Natural killer cell (primary cell): ENCODE results near the gene NRXN3. TPM values are rescaled to one million over a fixed set of nuclear protein-coding genes. Genes with fewer than 3 reads are reported as not detected.

Experiments used
- ATAC-seq, 3 donors: fragments of 150-1000 bp in 2 of 3; fragments of 200-7000 bp in 1 of 3; cut with Tn5 transposase; 1 replicate in 1 of 3; 2 replicates in 2 of 3; pipeline ENCODE4 v1.10.0; 2021; ENCODE audit warnings: mild to moderate bottlenecking in 2 of 3, moderate library complexity in 2 of 3
- DNase-seq, 2 donors: peaks; one replicate each; pipeline versions ENCODE4 v3.0.0 to v3.0.0-alpha.2; 2013 to 2021; ENCODE audit warnings: mixed read lengths in 1 of 2
- H3K27ac ChIP-seq: one replicate; pipeline ENCODE4 v1.5.1; 2013; ENCODE audit warnings: mild to moderate bottlenecking, low read length
- H3K27me3 ChIP-seq: one replicate; pipeline ENCODE4 v1.6.1; 2013; ENCODE audit warnings: low read length; ENCODE audit not compliant: control insufficient read depth, insufficient read depth
- H3K36me3 ChIP-seq: one replicate; pipeline ENCODE4 v1.6.1; 2013; ENCODE audit warnings: low read length; ENCODE audit not compliant: control insufficient read depth, insufficient read depth
- H3K4me1 ChIP-seq: one replicate; pipeline ENCODE4 v1.6.1; 2013; ENCODE audit warnings: low read length; ENCODE audit not compliant: control insufficient read depth, insufficient read depth
- H3K4me3 ChIP-seq: one replicate; pipeline ENCODE4 v1.5.1; 2013; ENCODE audit warnings: low read length
- H3K9me3 ChIP-seq: one replicate; pipeline ENCODE4 v1.6.1; 2013; ENCODE audit warnings: low read length; ENCODE audit not compliant: control insufficient read depth, insufficient read depth
- H3K27ac Mint-ChIP-seq, 2 donors: one replicate each; pipeline ENCODE4 v1.8.0; 2022; ENCODE audit warnings: mild to moderate bottlenecking in 2 of 2, mixed read lengths in 2 of 2, moderate library complexity in 1 of 2
- H3K27me3 Mint-ChIP-seq, 2 donors: one replicate each; pipeline ENCODE4 v1.8.0; 2022; ENCODE audit warnings: low read depth in 2 of 2, mixed read lengths in 2 of 2
- H3K36me3 Mint-ChIP-seq: one replicate; pipeline ENCODE4 v1.8.0; 2022; ENCODE audit warnings: mixed read lengths
- H3K4me1 Mint-ChIP-seq, 2 donors: one replicate each; pipeline ENCODE4 v1.8.0; 2022; ENCODE audit warnings: mixed read lengths in 2 of 2
- H3K4me3 Mint-ChIP-seq: one replicate; pipeline ENCODE4 v1.8.0; 2022; ENCODE audit warnings: mild to moderate bottlenecking, moderate library complexity, mixed read lengths
- H3K9me3 Mint-ChIP-seq, 2 donors: one replicate each; pipeline ENCODE4 v1.8.0; 2022; ENCODE audit warnings: mixed read lengths in 2 of 2
- WGBS: methylation state at CpG from one replicate; pipeline ENCODE4 v1.1.7; 2013; ENCODE audit warnings: missing lambda C conversion rate; ENCODE audit not compliant: insufficient coverage; 5-methylcytosine and 5-hydroxymethylcytosine counted together
- intact Hi-C: fragments of 100-400 bp; cut with micrococcal nuclease; formaldehyde crosslinking; loops from one replicate; pipeline ENCODE4 v1.14.2; 2022
- total RNA-seq, 4 donors: library from RNA; stranded (reverse); fragments of 120-200 nt in 1 of 4; gene quantifications; one replicate each; pipeline versions ENCODE4 v1.2.3 to v1.2.4, GENCODE V29; 2013 to 2022
- TF ChIP-seq, protein P1 (sequence below): fragments of 200-600 bp; IDR thresholded peaks from one replicate; pipeline ENCODE4 v1.8.0; 2022; ENCODE audit warnings: antibody characterized with exemption

The NRXN3 gene
- total RNA-seq, 3 donors from 2014 or later (not counting 1 experiment from before 2014, with no cell fraction given), result not detected

DNA sequence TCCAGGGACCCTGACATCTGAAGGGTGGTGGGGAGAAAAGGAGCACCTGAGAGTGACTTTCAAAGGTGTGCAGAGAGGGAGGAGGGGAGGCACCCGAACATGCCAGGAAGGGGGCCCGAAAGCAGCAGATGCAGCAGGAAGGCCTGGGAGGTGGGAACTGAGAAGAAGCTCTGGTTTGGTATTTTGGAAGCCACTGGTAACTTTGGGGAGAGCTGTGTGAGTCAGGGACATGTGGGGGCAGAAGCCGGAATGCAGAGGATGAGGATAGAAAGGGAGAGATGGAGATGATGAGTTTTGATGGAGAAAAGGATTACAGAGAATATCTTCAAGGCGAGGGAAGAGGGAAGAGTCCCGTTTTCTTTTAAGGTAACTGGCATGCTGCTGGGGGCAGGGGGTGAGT, 50.1 kb downstream of the NRXN3 start:
- Mint-ChIP-seq H3K9me3 (no peaks in the 10 kb centered on the region), H3K4me1 (no peaks in the 10 kb centered on the region), H3K4me3 (no peak overlapping the region), H3K27ac (no peak overlapping the region), H3K36me3 (no peaks in the 10 kb centered on the region), H3K27me3 (no peaks in the 10 kb centered on the region)
- ATAC-seq (no peak), DNase-seq (no peak)
- intact Hi-C loops, result no loop called here
- Histone ChIP-seq H3K27me3 (no peaks in the 10 kb centered on the region), H3K27ac (no peak overlapping the region), H3K9me3 (no peaks in the 10 kb centered on the region), H3K36me3 (no peaks in the 10 kb centered on the region), H3K4me1 (no peaks in the 10 kb centered on the region), H3K4me3 (no peak overlapping the region)
- TF ChIP-seq, protein P1, sequence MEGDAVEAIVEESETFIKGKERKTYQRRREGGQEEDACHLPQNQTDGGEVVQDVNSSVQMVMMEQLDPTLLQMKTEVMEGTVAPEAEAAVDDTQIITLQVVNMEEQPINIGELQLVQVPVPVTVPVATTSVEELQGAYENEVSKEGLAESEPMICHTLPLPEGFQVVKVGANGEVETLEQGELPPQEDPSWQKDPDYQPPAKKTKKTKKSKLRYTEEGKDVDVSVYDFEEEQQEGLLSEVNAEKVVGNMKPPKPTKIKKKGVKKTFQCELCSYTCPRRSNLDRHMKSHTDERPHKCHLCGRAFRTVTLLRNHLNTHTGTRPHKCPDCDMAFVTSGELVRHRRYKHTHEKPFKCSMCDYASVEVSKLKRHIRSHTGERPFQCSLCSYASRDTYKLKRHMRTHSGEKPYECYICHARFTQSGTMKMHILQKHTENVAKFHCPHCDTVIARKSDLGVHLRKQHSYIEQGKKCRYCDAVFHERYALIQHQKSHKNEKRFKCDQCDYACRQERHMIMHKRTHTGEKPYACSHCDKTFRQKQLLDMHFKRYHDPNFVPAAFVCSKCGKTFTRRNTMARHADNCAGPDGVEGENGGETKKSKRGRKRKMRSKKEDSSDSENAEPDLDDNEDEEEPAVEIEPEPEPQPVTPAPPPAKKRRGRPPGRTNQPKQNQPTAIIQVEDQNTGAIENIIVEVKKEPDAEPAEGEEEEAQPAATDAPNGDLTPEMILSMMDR, result no peak
- 84% methylated on average over 5 of the region's 5 CpGs for WGBS

DNA sequence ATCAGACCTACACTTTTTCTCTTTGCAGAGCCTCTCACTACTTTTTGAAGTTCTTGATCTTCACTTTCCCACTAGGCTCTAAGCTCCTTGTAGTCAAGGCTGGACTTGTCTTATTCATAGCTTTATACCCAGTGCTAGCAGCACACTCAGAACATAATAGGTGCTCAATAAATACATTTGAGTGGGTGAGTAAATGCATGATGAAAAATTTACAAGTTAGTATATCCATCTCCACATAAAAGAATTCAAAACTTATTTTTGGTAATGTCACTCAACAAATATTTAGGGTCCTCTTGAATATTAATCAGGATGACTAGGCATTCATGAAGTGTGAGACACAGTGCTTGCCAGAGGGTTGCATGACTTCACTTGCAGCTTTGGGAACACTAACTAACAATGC, 52.6 kb downstream of the NRXN3 start:
- H3K27ac Mint-ChIP-seq, result no peak overlapping the region

DNA sequence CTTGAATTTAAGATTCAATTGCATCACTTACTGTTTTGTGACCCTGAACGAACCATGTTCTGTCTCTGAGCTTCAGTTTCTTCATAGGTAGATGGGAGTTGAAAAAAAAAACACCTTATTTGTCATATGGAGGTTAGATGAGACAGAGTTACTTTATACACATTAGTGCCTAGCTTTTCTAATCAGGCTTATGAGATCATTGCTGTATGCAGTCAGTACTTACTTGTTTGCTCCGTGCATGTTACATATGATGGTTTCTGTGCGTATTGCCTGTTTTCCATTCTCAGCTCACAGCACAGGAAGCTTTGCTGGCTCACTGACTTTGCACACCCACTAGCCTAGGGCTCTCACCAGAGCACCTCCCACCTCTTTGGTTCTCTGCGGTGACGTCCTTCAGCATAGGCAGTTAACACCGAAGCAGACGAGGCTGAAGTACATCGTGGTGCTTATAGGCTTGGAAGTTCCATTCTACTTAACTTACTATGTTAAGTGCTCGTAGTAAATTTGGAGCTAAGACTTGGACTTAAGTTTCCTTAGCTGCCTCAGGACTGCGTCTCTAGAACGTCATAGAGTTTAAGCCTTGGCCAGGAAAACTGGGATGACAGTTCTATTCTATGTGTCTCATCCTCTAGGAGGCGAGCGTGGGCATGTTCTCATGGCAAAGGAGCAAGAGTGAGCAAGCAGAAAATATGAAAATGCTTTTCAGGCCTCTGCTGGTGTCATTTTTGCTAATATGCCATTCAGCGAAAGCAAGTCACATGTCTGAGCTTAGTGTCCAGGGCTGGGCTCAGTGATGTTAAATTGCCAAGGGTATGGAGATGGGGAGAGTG, 57.3 kb downstream of the NRXN3 start:
- Mint-ChIP-seq H3K9me3 (peaks cover 2 to 3% of the 10 kb centered on the region in 2 donors), H3K4me1 (no peaks in the 10 kb centered on the region), H3K27ac (no peak overlapping the region), H3K36me3 (no peaks in the 10 kb centered on the region), H3K27me3 (peaks cover 6 to 8% of the 10 kb centered on the region in 2 donors), H3K4me3 (no peak overlapping the region)
- Histone ChIP-seq H3K27ac (no peak overlapping the region), H3K4me1 (no peaks in the 10 kb centered on the region), H3K9me3 (no peaks in the 10 kb centered on the region), H3K36me3 (no peaks in the 10 kb centered on the region), H3K4me3 (no peak overlapping the region), H3K27me3 (no peaks in the 10 kb centered on the region)
- intact Hi-C loops, result no loop called here
- DNase-seq (no peak), ATAC-seq (no peak)
- TF ChIP-seq, protein P1, result no peak
- 80% methylated on average over 14 of the region's 14 CpGs for WGBS

More for the DNA sequence above, 52.6 kb downstream of the NRXN3 start:
- intact Hi-C loops, result no loop called here
- H3K27ac ChIP-seq, result no peak overlapping the region
- H3K36me3 Mint-ChIP-seq, result no peaks in the 10 kb centered on the region
- TF ChIP-seq, protein P1, result no peak
- H3K9me3 ChIP-seq, result no peaks in the 10 kb centered on the region
- H3K4me3 Mint-ChIP-seq, result no peak overlapping the region
- H3K27me3 Mint-ChIP-seq, result no peaks in the 10 kb centered on the region
- DNase-seq, result no peak
- H3K4me1 Mint-ChIP-seq, result no peaks in the 10 kb centered on the region
- H3K36me3 ChIP-seq, result no peaks in the 10 kb centered on the region
- H3K9me3 Mint-ChIP-seq, result peaks cover 2 to 3% of the 10 kb centered on the region in 2 donors
- no peaks in the 10 kb centered on the region for H3K27me3 ChIP-seq
- no peak overlapping the region for H3K4me3 ChIP-seq
- no peaks in the 10 kb centered on the region for H3K4me1 ChIP-seq
- no peak for ATAC-seq
